Measurements from ENCODE around the gene NIM1K.

The NIM1K gene

DNA sequence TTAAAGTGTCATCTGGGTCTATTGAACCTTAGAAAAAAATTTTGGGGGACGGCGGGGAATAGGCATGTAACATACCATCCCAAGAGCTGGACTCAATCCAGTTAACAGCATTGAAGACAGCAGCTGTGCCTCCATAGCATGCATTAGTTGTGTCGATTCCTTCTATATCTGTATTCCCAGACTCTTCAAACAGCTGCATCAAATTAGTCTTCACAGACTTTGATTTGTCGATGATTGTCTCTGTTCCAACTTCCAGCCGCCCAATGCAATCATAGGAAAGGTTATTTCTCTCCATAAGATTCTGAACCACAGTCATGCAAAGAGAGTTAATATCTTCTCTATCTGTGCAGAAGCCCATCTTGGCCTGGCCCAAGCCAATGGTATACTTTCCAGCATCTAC is 106.4 kb downstream of the NIM1K start:
- Histone ChIP-seq H3K36me3 (peaks cover 57% of the 10 kb centered on the region), H3K27ac (no peak overlapping the region)
- TF ChIP-seq, protein P1, sequence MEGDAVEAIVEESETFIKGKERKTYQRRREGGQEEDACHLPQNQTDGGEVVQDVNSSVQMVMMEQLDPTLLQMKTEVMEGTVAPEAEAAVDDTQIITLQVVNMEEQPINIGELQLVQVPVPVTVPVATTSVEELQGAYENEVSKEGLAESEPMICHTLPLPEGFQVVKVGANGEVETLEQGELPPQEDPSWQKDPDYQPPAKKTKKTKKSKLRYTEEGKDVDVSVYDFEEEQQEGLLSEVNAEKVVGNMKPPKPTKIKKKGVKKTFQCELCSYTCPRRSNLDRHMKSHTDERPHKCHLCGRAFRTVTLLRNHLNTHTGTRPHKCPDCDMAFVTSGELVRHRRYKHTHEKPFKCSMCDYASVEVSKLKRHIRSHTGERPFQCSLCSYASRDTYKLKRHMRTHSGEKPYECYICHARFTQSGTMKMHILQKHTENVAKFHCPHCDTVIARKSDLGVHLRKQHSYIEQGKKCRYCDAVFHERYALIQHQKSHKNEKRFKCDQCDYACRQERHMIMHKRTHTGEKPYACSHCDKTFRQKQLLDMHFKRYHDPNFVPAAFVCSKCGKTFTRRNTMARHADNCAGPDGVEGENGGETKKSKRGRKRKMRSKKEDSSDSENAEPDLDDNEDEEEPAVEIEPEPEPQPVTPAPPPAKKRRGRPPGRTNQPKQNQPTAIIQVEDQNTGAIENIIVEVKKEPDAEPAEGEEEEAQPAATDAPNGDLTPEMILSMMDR (IDR thresholded peaks at IDR 0.05; ENCODE audit: low read depth, low read length) = no peak

DNA sequence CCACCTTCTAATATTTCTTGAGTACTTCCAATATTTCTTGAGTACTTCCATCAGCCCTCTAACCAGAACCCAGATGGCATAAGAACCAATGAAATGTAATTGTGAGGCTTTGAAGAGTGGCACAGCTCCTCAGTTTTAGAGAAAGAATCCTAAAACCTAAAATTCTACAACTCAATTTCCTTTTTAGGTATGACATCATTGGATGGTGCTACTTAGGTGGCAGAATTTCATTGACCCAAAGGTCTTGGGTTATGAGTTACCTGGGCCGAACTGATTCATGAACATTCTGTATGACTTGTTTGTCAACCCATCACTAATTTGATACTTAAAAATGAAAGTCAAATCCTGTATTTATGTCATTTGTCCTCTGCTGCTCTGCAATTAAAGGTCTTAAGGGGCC is 108.1 kb downstream of the NIM1K start:
- Histone ChIP-seq H3K9me3 (ENCODE audit: severe bottlenecking) (no peaks in the 10 kb centered on the region), H3K4me3 (ENCODE audit: low read depth, low read length) (no peak overlapping the region), H3K27ac (no peak overlapping the region), H3K27me3 (ENCODE audit: insufficient read depth, low read depth, severe bottlenecking) (no peaks in the 10 kb centered on the region), H3K36me3 (peaks cover 42% of the 10 kb centered on the region)
- TF ChIP-seq, protein P1 (IDR thresholded peaks at IDR 0.05; ENCODE audit: low read depth, low read length) = no peak
- DNase-seq = no peak

More for the DNA sequence above, 106.4 kb downstream of the NIM1K start:
- Histone ChIP-seq H3K27me3 (ENCODE audit: insufficient read depth, low read depth, severe bottlenecking) (no peaks in the 10 kb centered on the region), H3K9me3 (ENCODE audit: severe bottlenecking) (no peaks in the 10 kb centered on the region), H3K4me3 (ENCODE audit: low read depth, low read length) (no peak overlapping the region)
- no peak for DNase-seq

DNA sequence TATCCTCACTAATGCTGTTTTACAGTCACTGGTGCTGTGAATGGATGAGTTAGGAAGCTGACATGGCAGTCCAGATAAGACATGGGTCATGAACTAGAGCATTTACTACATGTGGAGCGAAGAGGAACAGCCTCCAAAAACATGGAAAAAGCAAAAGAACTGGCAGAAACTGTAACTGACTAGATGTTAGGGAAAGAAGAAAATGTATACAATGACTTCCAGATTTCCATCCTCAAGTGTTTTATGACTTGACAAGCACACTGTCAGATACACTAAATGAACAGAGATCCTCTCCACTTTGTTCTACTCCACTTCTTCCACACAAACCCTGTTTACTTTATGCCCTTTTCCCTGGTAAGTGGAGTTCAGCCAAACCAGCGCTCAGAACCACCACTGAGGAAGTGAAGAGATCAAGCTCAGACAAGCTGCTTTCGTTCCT is 109.6 kb downstream of the NIM1K start:
- DNase-seq = no peak
- H3K4me3 ChIP-seq (ENCODE audit: low read depth, low read length) = no peak overlapping the region
- no peaks in the 10 kb centered on the region for H3K9me3 ChIP-seq (ENCODE audit: severe bottlenecking)
- no peak overlapping the region for H3K27ac ChIP-seq
- H3K27me3 ChIP-seq (ENCODE audit: insufficient read depth, low read depth, severe bottlenecking) = no peaks in the 10 kb centered on the region
- TF ChIP-seq, protein P1 (IDR thresholded peaks at IDR 0.05; ENCODE audit: low read depth, low read length) = no peak
- peaks cover 26% of the 10 kb centered on the region for H3K36me3 ChIP-seq

DNA sequence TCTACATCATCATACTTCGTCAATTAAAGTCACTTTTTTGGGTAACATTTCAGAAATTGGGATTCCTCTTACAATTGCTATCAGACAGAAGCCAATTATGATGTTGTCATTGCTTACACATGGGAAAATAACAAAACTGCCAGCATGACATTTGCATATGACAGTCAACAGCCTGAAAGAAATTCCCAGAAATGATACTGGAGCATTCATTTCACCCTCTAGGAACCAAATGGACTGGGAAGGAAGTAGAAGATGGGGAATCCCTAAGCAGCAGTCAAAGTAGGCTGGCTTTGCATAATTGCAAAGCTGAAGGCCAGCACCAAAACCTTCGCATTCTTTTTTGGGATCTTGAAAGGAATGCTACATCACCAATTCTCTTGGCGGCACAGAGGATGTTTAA is 110.5 kb downstream of the NIM1K start:
- H3K4me3 ChIP-seq (ENCODE audit: low read depth, low read length) = no peak overlapping the region
- DNase-seq = no peak
- peaks cover 18% of the 10 kb centered on the region for H3K36me3 ChIP-seq
- no peaks in the 10 kb centered on the region for H3K9me3 ChIP-seq (ENCODE audit: severe bottlenecking)
- no peaks in the 10 kb centered on the region for H3K27me3 ChIP-seq (ENCODE audit: insufficient read depth, low read depth, severe bottlenecking)
- no peak overlapping the region for H3K27ac ChIP-seq
- TF ChIP-seq, protein P1 (IDR thresholded peaks at IDR 0.05; ENCODE audit: low read depth, low read length) = no peak

DNA sequence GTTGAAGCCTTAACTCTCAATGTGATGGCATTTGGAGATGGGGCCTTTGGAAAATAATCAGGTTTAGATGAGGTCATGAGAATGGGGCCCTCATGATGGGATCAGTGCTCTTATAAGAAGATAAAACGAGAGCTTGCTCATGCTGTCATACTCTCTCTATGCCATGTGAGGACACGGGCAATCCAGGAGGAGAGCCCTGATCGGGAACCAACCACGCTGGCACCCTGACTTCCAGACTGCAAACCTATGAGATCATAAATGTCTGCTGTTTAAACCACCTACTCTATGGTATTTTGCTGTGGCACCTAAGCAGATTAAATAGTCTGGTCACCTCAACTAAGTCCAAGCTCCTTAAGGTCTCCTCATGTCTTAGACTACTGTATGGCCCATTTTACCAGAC is 111.2 kb downstream of the NIM1K start:
- Histone ChIP-seq H3K36me3 (peaks cover 12% of the 10 kb centered on the region), H3K4me3 (ENCODE audit: low read depth, low read length) (no peak overlapping the region), H3K27me3 (ENCODE audit: insufficient read depth, low read depth, severe bottlenecking) (no peaks in the 10 kb centered on the region), H3K9me3 (ENCODE audit: severe bottlenecking) (no peaks in the 10 kb centered on the region), H3K27ac (no peak overlapping the region)
- peak; percentile 33 for DNase-seq
- TF ChIP-seq, protein P1 (IDR thresholded peaks at IDR 0.05; ENCODE audit: low read depth, low read length) = no peak

DNA sequence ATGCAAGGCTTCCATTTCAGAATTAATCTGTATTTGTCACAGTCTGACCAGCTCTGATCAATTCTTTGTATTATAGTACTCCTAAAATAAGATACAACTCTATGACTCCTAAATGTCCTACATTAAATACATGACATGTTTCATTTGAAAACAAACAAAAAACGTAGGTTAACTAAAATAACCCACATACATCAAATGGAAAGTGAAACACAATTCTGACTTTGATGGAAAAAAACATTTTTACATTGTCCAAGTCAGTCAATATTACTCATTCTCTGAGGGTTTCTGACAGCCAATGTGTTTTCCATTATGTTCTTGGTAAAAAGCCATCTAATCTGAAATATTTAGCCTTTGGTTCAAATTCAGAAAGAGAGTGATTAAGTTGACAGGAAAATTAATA is 112.5 kb downstream of the NIM1K start:
- no peak overlapping the region for H3K27ac ChIP-seq
- peaks cover 2% of the 10 kb centered on the region; the same call in 1 of the 2 replicates for H3K36me3 ChIP-seq
- TF ChIP-seq, protein P1 (IDR thresholded peaks at IDR 0.05; ENCODE audit: low read depth, low read length) = no peak

More for the DNA sequence above, 112.5 kb downstream of the NIM1K start:
- no peak overlapping the region for H3K4me3 ChIP-seq (ENCODE audit: low read depth, low read length)
- no peaks in the 10 kb centered on the region for H3K9me3 ChIP-seq (ENCODE audit: severe bottlenecking)
- H3K27me3 ChIP-seq (ENCODE audit: insufficient read depth, low read depth, severe bottlenecking) = no peaks in the 10 kb centered on the region
- DNase-seq = no peak

All from WERI-Rb-1 (cell line).